K562 treated with DMSO at 1 percent for 48 hours (cell line): ENCODE data around the gene C3orf49. TPM values are rescaled to one million over a fixed set of nuclear protein-coding genes. Genes with fewer than 3 reads are reported as not detected.

Source experiments
- total RNA-seq: library from RNA; unstranded; fragments of 300-600 nt; gene quantifications from 2 replicates; pipeline ENCODE4 v1.2.3, GENCODE V29; 2022; ENCODE audit warnings: low replicate concordance; ENCODE audit errors: extremely low read depth

The C3orf49 gene
- total RNA-seq: not detected in 2 replicates

GRCh38 chr3:63819151-63819398, at the start of gene C3orf49:
TSS of gene C3orf49 (plus strand) at chr3:63819299. CDS start at chr3:63819472, 173 bp downstream.

GRCh38 chr3:63863150-63864007, 44.3 kb downstream of the C3orf49 start, which contains the start of the genes ATXN7 and THOC7:
TSS of gene ATXN7 (plus strand) at chr3:63863867. CDS start at chr3:63912599, 48,732 bp downstream.
TSS of gene THOC7 (minus strand) at chr3:63863805. CDS start at chr3:63863790, 15 bp downstream.

Other genes starting within 250 kb of the C3orf49 start
- not detected in 2 replicates for gene SNTN, start 166.6 kb upstream of the C3orf49 start, total RNA-seq
- gene THOC7, start 44.5 kb downstream of the C3orf49 start, total RNA-seq: not detected in 2 replicates
- gene ATXN7, start 44.6 kb downstream of the C3orf49 start, total RNA-seq: not detected in 2 replicates
- not detected in 2 replicates for gene SCAANT1, start 93.1 kb downstream of the C3orf49 start, total RNA-seq
- gene PSMD6, start 204.2 kb downstream of the C3orf49 start, total RNA-seq: not detected in 2 replicates